Activated CD8-positive, alpha-beta memory T cell treated with anti-CD3 and anti-CD28 coated beads for 48 hours (primary cell): ENCODE results near the gene PIEZO2.
"Not testable (repeated sequence)": the region's sequence is repeated elsewhere in the genome, so short reads cannot be mapped to it uniquely, and the experiment has no call there.

Source experiments
- DNase-seq, 3 experiments: peaks; one replicate each; pipeline ENCODE4 v3.0.0-alpha.2; 2020; ENCODE audit warnings: low read depth in 2 of 3, low spot score in 2 of 3

The PIEZO2 gene

GRCh38 chr18:10637858-10638538 lies 511.4 kb downstream of the PIEZO2 start:
- not testable (repeated sequence) for DNase-seq

GRCh38 chr18:10629076-10629475 lies 520.3 kb downstream of the PIEZO2 start:
- DNase-seq = not testable (repeated sequence)

GRCh38 chr18:10626606-10627213 lies 522.7 kb downstream of the PIEZO2 start:
- not testable (repeated sequence) for DNase-seq

- not testable (repeated sequence) for DNase-seq
Measured at GRCh38 chr18:10623606-10624005, 525.8 kb downstream of the PIEZO2 start.

GRCh38 chr18:10622982-10623381 lies 526.4 kb downstream of the PIEZO2 start:
- not testable (repeated sequence) for DNase-seq

- not testable (repeated sequence) for DNase-seq
Measured at GRCh38 chr18:10620670-10621329, 528.6 kb downstream of the PIEZO2 start.
